Hindlimb muscle (tissue), 1 donor: Measurements from ENCODE around the gene ZIC5. TPM values are rescaled to one million over a fixed set of nuclear protein-coding genes. Genes with fewer than 3 reads are reported as not detected.

ENCODE experiments used
- DNase-seq: peaks from one replicate; pipeline ENCODE4 v3.0.0-alpha.2; 2013
- polyA plus RNA-seq: library from polyadenylated mRNA; unstranded; fragments of 120-200 nt; gene quantifications from one replicate; pipeline ENCODE4 v1.2.1, GENCODE V29; 2013; ENCODE audit not compliant: insufficient read length

The ZIC5 gene
- not detected for polyA plus RNA-seq

- DNase-seq = no peak
These were observed at the start of gene ZIC5 for GRCh38 chr13:99971576-99972189. ZIC5 (minus strand) TSS chr13:99971767; CDS start chr13:99971603, 164 bp downstream.

GRCh38 chr13:100019780-100020356 lies 48.3 kb upstream of the ZIC5 start:
- DNase-seq = no peak

- no peak for DNase-seq
These were observed 43.1 kb upstream of the ZIC5 start for GRCh38 chr13:100014621-100015020.

GRCh38 chr13:99998261-99998660 lies 26.7 kb upstream of the ZIC5 start:
- DNase-seq = no peak

- DNase-seq = no peak
These were observed 26.2 kb upstream of the ZIC5 start for GRCh38 chr13:99997702-99998214.

- DNase-seq = no peak
These were observed 24.9 kb upstream of the ZIC5 start for GRCh38 chr13:99996381-99996973.

- peak; percentile 62 for DNase-seq
These were observed 24.2 kb upstream of the ZIC5 start for GRCh38 chr13:99995589-99996380.

GRCh38 chr13:99995104-99995588 lies 23.6 kb upstream of the ZIC5 start:
- DNase-seq = no peak

- no peak for DNase-seq
These were observed 23.1 kb upstream of the ZIC5 start for GRCh38 chr13:99994638-99995020.

- DNase-seq = no peak
These were observed 22.4 kb upstream of the ZIC5 start for GRCh38 chr13:99993660-99994637.

GRCh38 chr13:99992949-99993351 lies 21.4 kb upstream of the ZIC5 start:
- no peak for DNase-seq

GRCh38 chr13:99991828-99992775 lies 20.5 kb upstream of the ZIC5 start:
- DNase-seq = no peak

GRCh38 chr13:99991013-99991827 lies 19.7 kb upstream of the ZIC5 start:
- DNase-seq = no peak

- DNase-seq = no peak
These were observed 18.8 kb upstream of the ZIC5 start for GRCh38 chr13:99990126-99990977.

GRCh38 chr13:99989276-99990125 lies 17.9 kb upstream of the ZIC5 start:
- no peak for DNase-seq

- DNase-seq = no peak
These were observed 17.1 kb upstream of the ZIC5 start for GRCh38 chr13:99988529-99989275.
